ENCODE data around the gene NUDT16.

Gene NUDT16

GRCh38 chr3:131386429-131387165, 5.0 kb downstream of the NUDT16 start:
- DNase-seq, result peak in 1 of 2 donors; percentile 58

- DNase-seq, result no peak
Observed at GRCh38 chr3:131387796-131388489, 6.4 kb downstream of the NUDT16 start.

GRCh38 chr3:131388490-131388799, 6.9 kb downstream of the NUDT16 start:
- DNase-seq, result no peak

GRCh38 chr3:131390331-131390730, 8.8 kb downstream of the NUDT16 start:
- DNase-seq, result no peak

- no peak for DNase-seq
Observed at GRCh38 chr3:131393051-131393450, 11.5 kb downstream of the NUDT16 start.

GRCh38 chr3:131393868-131394267, 12.3 kb downstream of the NUDT16 start:
- DNase-seq, result no peak

GRCh38 chr3:131394400-131394799, 12.8 kb downstream of the NUDT16 start:
- DNase-seq, result no peak

- no peak for DNase-seq
Observed at GRCh38 chr3:131396170-131396569, 14.6 kb downstream of the NUDT16 start.

GRCh38 chr3:131397889-131398288, 16.3 kb downstream of the NUDT16 start:
- no peak for DNase-seq

GRCh38 chr3:131401978-131402377, 20.4 kb downstream of the NUDT16 start:
- DNase-seq, result no peak

- DNase-seq, result no peak
Observed at GRCh38 chr3:131402391-131403039, 20.9 kb downstream of the NUDT16 start.

GRCh38 chr3:131403216-131403895, 21.8 kb downstream of the NUDT16 start:
- no peak for DNase-seq

- DNase-seq, result no peak
Observed at GRCh38 chr3:131405411-131405810, 23.8 kb downstream of the NUDT16 start.

- no peak for DNase-seq
Observed at GRCh38 chr3:131406274-131406673, 24.7 kb downstream of the NUDT16 start.

GRCh38 chr3:131417751-131418150, 36.2 kb downstream of the NUDT16 start:
- DNase-seq, result no peak

- no peak for DNase-seq
Observed at GRCh38 chr3:131421301-131421700, 39.7 kb downstream of the NUDT16 start.

- no peak for DNase-seq
Observed at GRCh38 chr3:131421957-131422498, 40.5 kb downstream of the NUDT16 start.

GRCh38 chr3:131427226-131427625, 45.7 kb downstream of the NUDT16 start:
- no peak for DNase-seq

GRCh38 chr3:131431754-131432153, 50.2 kb downstream of the NUDT16 start:
- no peak for DNase-seq

GRCh38 chr3:131432441-131432840, 50.9 kb downstream of the NUDT16 start:
- no peak for DNase-seq

- DNase-seq, result no peak
Observed at GRCh38 chr3:131435000-131435399, 53.4 kb downstream of the NUDT16 start.

Data from CD4-positive, alpha-beta T cell treated with Interleukin-4 for 1 hour (primary cell).